Measurements from ENCODE around the gene OLFM1. TPM values are rescaled to one million over a fixed set of nuclear protein-coding genes. Genes with fewer than 3 reads are reported as not detected.

Gene OLFM1
- total and polyA plus RNA-seq, 4 experiments from 2014 or later, result not detected

DNA sequence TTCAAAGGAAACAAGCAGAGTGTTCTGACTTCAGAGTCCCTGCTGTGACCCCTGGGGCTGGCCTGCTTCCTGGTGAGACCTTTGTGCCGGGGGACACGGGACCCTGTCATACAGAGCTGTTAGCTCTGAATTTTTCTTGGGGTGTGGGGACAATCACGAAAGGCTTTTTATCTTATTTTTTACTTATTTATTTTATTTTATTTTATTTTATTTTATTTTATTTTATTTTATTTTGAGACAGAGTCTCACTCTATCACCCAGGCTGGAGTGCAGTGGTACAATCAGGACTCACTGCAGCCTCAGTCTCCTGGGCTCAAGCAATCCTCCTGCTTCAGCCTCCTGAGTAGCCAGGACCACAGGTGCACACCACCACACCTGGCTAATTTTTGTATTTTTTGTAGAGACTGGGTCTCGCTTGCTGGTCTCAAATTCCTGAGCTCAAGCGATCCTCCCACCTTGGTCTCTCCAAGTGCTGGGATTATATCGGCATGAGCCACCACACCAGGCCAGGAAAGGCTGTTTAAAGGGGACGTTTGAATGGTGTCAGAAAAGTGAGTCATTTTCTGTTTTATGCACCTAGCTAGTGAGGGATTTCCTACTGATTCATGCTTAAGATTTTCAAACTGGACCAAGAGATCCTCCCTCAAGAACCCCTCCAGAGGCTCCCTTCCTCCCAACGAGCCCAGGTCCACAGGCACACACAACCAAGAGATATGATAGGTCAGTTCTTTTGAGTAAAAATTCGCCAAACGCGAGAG, 75.7 kb downstream of the OLFM1 start:
- DNase-seq, result no peak
- no peak overlapping the region for H3K4me3 Mint-ChIP-seq
- POLR2A ChIA-PET (ENCODE audit: partially characterized antibody), result no interaction called here

DNA sequence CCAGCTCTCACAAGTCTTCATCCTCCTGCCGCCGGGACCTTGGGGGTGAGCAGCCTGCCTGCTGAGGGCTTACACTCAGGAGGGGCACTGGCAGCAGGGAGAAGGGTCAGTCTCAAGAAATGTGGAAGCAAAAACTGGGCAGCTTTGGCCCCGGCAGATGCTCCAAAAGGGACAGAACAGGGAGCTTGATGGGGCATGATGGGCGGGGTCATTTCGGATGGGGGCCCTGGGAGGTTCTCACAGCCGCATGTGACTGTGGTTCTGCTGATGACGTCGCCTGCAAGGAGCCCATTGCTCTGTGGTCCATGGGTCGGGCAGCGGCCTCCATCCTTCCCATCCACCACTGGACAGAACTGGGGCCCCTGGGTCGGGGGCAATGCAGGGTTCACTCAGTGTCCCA, 76.6 kb downstream of the OLFM1 start:
- no peak overlapping the region for H3K27ac Mint-ChIP-seq
- POLR2A ChIA-PET (ENCODE audit: partially characterized antibody), result no interaction called here
- H3K4me1 Mint-ChIP-seq, result no peaks in the 10 kb centered on the region
- H3K36me3 Mint-ChIP-seq, result no peaks in the 10 kb centered on the region
- Histone ChIP-seq H3K27ac (ENCODE audit: low read depth, low read length) (no peak overlapping the region), H3K4me1 (ENCODE audit: insufficient read depth, low read length) (no peaks in the 10 kb centered on the region), H3K4me3 (ENCODE audit: low read length in 2 of 2) (no peak overlapping the region), H3K27me3 (ENCODE audit: insufficient read depth, low read length) (no peaks in the 10 kb centered on the region), H3K36me3 (ENCODE audit: insufficient read depth, low read length) (no peaks in the 10 kb centered on the region), H3K9me3 (ENCODE audit: control insufficient read depth in 1 of 2, low read length in 2 of 2) (no peaks in the 10 kb centered on the region)
- H3K27me3 Mint-ChIP-seq, result peaks cover 3 to 6% of the 10 kb centered on the region in 2 donors
- H3K4me3 Mint-ChIP-seq, result no peak overlapping the region
- CTCF ChIA-PET (ENCODE audit: partially characterized antibody), result no interaction called here
- no peaks in the 10 kb centered on the region for H3K9me3 Mint-ChIP-seq
- DNase-seq, result no peak
- intact Hi-C loops (cut with micrococcal nuclease), result no loop called here

More for the DNA sequence above, 75.7 kb downstream of the OLFM1 start:
- Mint-ChIP-seq H3K4me1 (no peaks in the 10 kb centered on the region), H3K9me3 (no peaks in the 10 kb centered on the region), H3K27me3 (peaks cover 3 to 6% of the 10 kb centered on the region in 2 donors), H3K27ac (no peak overlapping the region), H3K36me3 (no peaks in the 10 kb centered on the region)
- Histone ChIP-seq H3K4me1 (ENCODE audit: insufficient read depth, low read length) (no peaks in the 10 kb centered on the region), H3K4me3 (ENCODE audit: low read length in 2 of 2) (no peak overlapping the region), H3K9me3 (ENCODE audit: control insufficient read depth in 1 of 2, low read length in 2 of 2) (no peaks in the 10 kb centered on the region), H3K27ac (ENCODE audit: low read depth, low read length) (no peak overlapping the region), H3K36me3 (ENCODE audit: insufficient read depth, low read length) (no peaks in the 10 kb centered on the region), H3K27me3 (ENCODE audit: insufficient read depth, low read length) (no peaks in the 10 kb centered on the region)
- CTCF ChIA-PET (ENCODE audit: partially characterized antibody), result no interaction called here
- intact Hi-C loops (cut with micrococcal nuclease), result no loop called here

DNA sequence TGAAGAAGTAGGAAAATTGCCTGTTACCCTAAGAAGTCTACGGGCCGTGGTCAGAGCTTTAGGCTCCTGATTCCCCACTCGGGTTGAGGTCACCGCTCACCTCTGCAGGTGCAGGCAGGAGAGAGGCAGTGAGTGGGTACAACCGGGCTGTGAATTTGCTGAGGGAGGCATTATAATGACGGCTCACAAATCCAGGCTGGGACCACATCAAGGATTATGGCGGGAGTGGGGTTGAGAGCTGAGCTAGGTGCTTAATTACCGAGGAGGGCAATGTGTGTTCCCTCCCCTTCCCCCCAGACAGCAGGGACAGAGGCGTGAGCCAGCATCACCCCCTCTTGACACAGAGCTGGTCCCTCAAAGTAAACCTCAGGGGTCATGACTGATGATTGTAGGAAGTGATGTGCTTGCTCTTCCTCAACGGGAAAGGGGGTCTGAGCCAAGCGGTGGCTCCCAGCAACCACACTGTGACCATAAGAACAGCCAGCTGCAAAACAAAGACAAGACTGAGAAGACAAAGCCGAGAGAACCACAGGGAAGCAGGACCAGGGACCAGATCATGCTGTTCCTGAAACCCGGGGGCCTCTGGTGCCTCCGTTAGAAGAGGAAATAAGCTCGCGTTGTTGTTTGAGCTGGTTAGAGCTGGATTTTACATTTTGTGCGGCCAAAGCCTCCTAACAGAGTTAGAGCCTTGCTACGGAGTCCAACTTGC, 77.7 kb downstream of the OLFM1 start:
- H3K27me3 Mint-ChIP-seq, result peaks cover 3 to 9% of the 10 kb centered on the region in 2 donors
- Histone ChIP-seq H3K27ac (ENCODE audit: low read depth, low read length) (no peak overlapping the region), H3K4me1 (ENCODE audit: insufficient read depth, low read length) (no peaks in the 10 kb centered on the region), H3K36me3 (ENCODE audit: insufficient read depth, low read length) (no peaks in the 10 kb centered on the region), H3K4me3 (ENCODE audit: low read length in 2 of 2) (no peak overlapping the region), H3K9me3 (ENCODE audit: control insufficient read depth in 1 of 2, low read length in 2 of 2) (no peaks in the 10 kb centered on the region), H3K27me3 (ENCODE audit: insufficient read depth, low read length) (no peaks in the 10 kb centered on the region)
- no peaks in the 10 kb centered on the region for H3K4me1 Mint-ChIP-seq
- no peak overlapping the region for H3K4me3 Mint-ChIP-seq
- peak overlapping the region in 1 of 7 donors; percentile 31 for H3K27ac Mint-ChIP-seq
- no peaks in the 10 kb centered on the region for H3K36me3 Mint-ChIP-seq
- DNase-seq, result no peak
- H3K9me3 Mint-ChIP-seq, result peaks cover 0 to 2% (median 0%) of the 10 kb centered on the region in 8 donors
- POLR2A ChIA-PET (ENCODE audit: partially characterized antibody), result no interaction called here
- intact Hi-C loops (cut with micrococcal nuclease), result no loop called here
- CTCF ChIA-PET (ENCODE audit: partially characterized antibody), result no interaction called here

DNA sequence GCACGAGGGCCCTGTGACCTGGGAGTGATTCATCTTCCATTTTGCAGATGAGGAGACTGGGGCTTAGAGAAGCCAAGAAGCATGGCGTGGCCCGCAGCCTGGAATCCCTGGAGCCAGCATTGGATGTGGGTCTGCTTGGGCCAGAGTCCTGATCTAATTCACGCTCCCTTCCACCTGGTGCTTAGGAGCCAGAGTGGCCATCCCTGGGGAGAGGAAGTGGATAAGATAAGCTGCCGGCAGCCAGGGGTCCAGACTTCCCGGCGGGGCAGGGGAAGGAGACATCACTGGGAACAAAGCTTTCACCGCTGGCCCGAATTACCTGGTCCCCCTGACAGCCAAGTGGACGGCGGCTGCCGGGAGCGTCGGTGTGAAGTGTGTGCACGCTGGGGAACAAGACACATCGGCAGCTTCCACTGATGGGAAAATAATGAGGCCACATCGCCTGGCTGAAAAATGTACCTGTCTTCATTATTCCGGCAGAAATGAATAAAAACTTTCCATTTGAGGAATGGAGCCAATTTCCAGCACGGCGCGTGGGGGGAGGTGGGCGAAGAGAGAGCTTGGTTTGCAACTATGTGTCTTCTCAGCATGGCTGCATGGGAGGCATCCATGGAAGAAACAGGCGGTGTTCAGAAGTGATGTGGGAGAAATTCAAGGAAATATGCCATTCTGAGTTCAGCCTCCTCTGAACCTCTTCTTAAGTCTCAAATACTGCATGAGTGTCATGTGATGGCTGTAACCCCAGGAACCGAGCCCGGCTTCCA, 78.5 kb downstream of the OLFM1 start:
- peaks cover 0 to 2% (median 0%) of the 10 kb centered on the region in 8 donors for H3K9me3 Mint-ChIP-seq
- no peaks in the 10 kb centered on the region for H3K36me3 Mint-ChIP-seq
- H3K27ac Mint-ChIP-seq, result no peak overlapping the region
- no peak for DNase-seq
- H3K36me3 ChIP-seq (ENCODE audit: insufficient read depth, low read length), result no peaks in the 10 kb centered on the region
- no peak overlapping the region for H3K4me3 Mint-ChIP-seq
- H3K27me3 Mint-ChIP-seq, result peaks cover under 1 to 9% of the 10 kb centered on the region in 2 donors
- H3K4me3 ChIP-seq (ENCODE audit: low read length in 2 of 2), result no peak overlapping the region
- no peak overlapping the region for H3K27ac ChIP-seq (ENCODE audit: low read depth, low read length)
- H3K9me3 ChIP-seq (ENCODE audit: control insufficient read depth in 1 of 2, low read length in 2 of 2), result no peaks in the 10 kb centered on the region
- H3K4me1 ChIP-seq (ENCODE audit: insufficient read depth, low read length), result no peaks in the 10 kb centered on the region
- H3K27me3 ChIP-seq (ENCODE audit: insufficient read depth, low read length), result no peaks in the 10 kb centered on the region
- ChIA-PET POLR2A (ENCODE audit: partially characterized antibody) (no interaction called here), CTCF (ENCODE audit: partially characterized antibody) (no interaction called here)
- intact Hi-C loops (cut with micrococcal nuclease), result no loop called here
- H3K4me1 Mint-ChIP-seq, result no peaks in the 10 kb centered on the region

DNA sequence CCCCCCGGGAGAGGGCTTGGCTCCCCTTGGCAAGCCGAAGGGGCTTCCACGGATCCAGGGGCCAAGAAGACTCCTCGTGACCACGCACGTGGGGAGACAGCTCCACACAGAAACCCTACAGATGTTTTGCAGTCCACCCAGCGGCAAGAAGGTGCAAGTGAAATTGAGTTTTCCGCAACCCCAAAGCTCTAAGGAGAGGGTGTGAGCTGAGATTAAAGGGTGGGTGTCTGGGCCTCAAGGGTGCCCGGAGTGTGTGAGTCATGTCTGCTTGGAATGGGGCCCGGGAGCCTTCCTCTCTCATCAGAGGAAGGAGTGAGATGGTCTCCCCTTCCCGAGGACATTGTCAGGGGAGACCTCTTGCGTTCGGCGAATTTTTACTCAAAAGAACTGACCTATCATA, 79.1 kb downstream of the OLFM1 start:
- no peak overlapping the region for H3K4me3 ChIP-seq (ENCODE audit: low read length in 2 of 2)
- H3K9me3 ChIP-seq (ENCODE audit: control insufficient read depth in 1 of 2, low read length in 2 of 2), result no peaks in the 10 kb centered on the region
- no peak for DNase-seq
- H3K36me3 Mint-ChIP-seq, result no peaks in the 10 kb centered on the region
- no peaks in the 10 kb centered on the region for H3K4me1 ChIP-seq (ENCODE audit: insufficient read depth, low read length)
- H3K4me3 Mint-ChIP-seq, result no peak overlapping the region
- no peaks in the 10 kb centered on the region for H3K36me3 ChIP-seq (ENCODE audit: insufficient read depth, low read length)
- H3K27ac ChIP-seq (ENCODE audit: low read depth, low read length), result no peak overlapping the region
- no peaks in the 10 kb centered on the region for H3K4me1 Mint-ChIP-seq
- peaks cover 0 to 8% of the 10 kb centered on the region in 2 donors for H3K27me3 Mint-ChIP-seq
- ChIA-PET CTCF (ENCODE audit: partially characterized antibody) (no interaction called here), POLR2A (ENCODE audit: partially characterized antibody) (no interaction called here)
- H3K27ac Mint-ChIP-seq, result no peak overlapping the region
- H3K27me3 ChIP-seq (ENCODE audit: insufficient read depth, low read length), result no peaks in the 10 kb centered on the region
- peaks cover 0 to 2% (median 0%) of the 10 kb centered on the region in 8 donors for H3K9me3 Mint-ChIP-seq
- intact Hi-C loops (cut with micrococcal nuclease), result no loop called here

DNA sequence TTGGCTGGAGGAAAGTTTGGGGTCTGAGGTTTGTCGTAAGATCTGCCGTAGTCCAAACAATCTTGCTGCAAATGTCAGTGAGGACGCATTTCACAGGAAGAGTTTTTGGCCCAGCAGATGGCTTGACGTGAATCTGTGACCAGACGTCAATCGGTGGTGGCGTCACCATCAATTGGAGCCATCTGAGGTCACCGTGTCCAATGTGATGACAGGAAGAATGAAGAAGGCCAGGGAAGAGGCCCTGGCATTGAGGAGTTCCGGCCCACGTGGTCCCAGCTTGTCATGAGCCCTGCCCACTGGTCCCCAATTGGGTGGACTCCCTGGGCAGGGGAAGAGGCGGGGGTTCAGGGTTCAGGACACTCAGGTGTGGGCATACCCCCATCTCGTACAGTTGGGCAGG, 79.9 kb downstream of the OLFM1 start:
- H3K27ac Mint-ChIP-seq, result no peak overlapping the region
- ChIA-PET POLR2A (ENCODE audit: partially characterized antibody) (no interaction called here), CTCF (ENCODE audit: partially characterized antibody) (no interaction called here)
- H3K4me1 ChIP-seq (ENCODE audit: insufficient read depth, low read length), result no peaks in the 10 kb centered on the region
- H3K4me3 ChIP-seq (ENCODE audit: low read length in 2 of 2), result no peak overlapping the region
- no peaks in the 10 kb centered on the region for H3K27me3 ChIP-seq (ENCODE audit: insufficient read depth, low read length)
- H3K4me1 Mint-ChIP-seq, result no peaks in the 10 kb centered on the region
- intact Hi-C loops (cut with micrococcal nuclease), result no loop called here
- peaks cover 0 to 6% of the 10 kb centered on the region in 2 donors for H3K27me3 Mint-ChIP-seq
- no peaks in the 10 kb centered on the region for H3K36me3 Mint-ChIP-seq
- H3K9me3 ChIP-seq (ENCODE audit: control insufficient read depth in 1 of 2, low read length in 2 of 2), result no peaks in the 10 kb centered on the region
- peaks cover 0 to 2% (median 0%) of the 10 kb centered on the region in 8 donors for H3K9me3 Mint-ChIP-seq
- H3K36me3 ChIP-seq (ENCODE audit: insufficient read depth, low read length), result no peaks in the 10 kb centered on the region
- DNase-seq, result no peak
- no peak overlapping the region for H3K4me3 Mint-ChIP-seq
- H3K27ac ChIP-seq (ENCODE audit: low read depth, low read length), result no peak overlapping the region

DNA sequence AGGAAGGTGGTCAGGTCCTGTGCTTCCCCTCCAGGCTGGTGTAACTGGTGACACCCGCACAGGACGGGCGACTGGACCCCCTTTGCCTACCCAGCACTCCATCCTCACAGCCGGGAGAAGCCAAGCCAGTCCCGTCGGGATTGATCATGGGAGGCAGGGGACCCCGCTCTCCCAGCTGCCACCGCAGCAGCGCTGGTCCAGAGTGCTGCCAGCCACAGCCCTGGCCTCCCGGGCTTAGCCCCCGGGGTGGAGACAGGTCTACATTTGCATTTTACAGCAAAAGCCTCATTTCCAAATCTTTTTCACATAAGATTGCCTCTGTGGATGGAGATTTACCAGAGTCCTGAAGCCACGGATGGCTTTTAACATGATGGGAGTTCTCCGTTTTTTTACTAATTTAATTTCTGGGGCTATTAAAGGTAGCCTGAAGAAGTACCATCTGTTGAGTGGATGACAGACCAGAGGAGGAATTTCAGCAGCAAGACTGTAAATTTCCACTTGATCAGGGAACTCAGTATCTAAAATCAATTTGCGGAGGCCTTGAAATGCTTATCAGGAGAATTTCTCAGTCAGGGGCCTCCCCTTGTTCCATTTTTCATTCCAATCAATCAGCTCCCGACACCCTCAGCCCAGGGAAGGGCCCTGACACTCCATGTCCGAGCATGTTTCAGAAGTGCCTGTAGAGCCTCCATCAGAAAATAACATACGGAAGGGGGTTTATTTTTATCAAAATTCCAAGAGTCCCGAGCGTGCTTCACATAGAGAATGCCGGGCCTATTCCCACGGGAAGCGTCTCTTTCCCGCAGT, 80.6 kb downstream of the OLFM1 start:
- H3K9me3 ChIP-seq (ENCODE audit: control insufficient read depth in 1 of 2, low read length in 2 of 2), result no peaks in the 10 kb centered on the region
- no peaks in the 10 kb centered on the region for H3K36me3 ChIP-seq (ENCODE audit: insufficient read depth, low read length)
- no peaks in the 10 kb centered on the region for H3K27me3 ChIP-seq (ENCODE audit: insufficient read depth, low read length)
- DNase-seq, result no peak
- Mint-ChIP-seq H3K9me3 (peaks cover 0 to 2% (median 0%) of the 10 kb centered on the region in 8 donors), H3K4me1 (no peaks in the 10 kb centered on the region), H3K27me3 (peaks cover 0 to 6% of the 10 kb centered on the region in 2 donors), H3K36me3 (no peaks in the 10 kb centered on the region), H3K4me3 (no peak overlapping the region), H3K27ac (no peak overlapping the region)
- no peaks in the 10 kb centered on the region for H3K4me1 ChIP-seq (ENCODE audit: insufficient read depth, low read length)
- no peak overlapping the region for H3K4me3 ChIP-seq (ENCODE audit: low read length in 2 of 2)
- no peak overlapping the region for H3K27ac ChIP-seq (ENCODE audit: low read depth, low read length)
- POLR2A ChIA-PET (ENCODE audit: partially characterized antibody), result no interaction called here
- CTCF ChIA-PET (ENCODE audit: partially characterized antibody), result no interaction called here
- intact Hi-C loops (cut with micrococcal nuclease), result no loop called here

All from CD4-positive, alpha-beta memory T cell (primary cell).